GM12872 (cell line): Measurements from ENCODE around the gene CTRL.

ENCODE experiments used
- CTCF ChIP-seq: IDR thresholded peaks from 3 replicates; pipeline ENCODE4 v1.5.1; 2011; ENCODE audit warnings: low read depth, mild to moderate bottlenecking, low read length, moderate library complexity; ENCODE audit not compliant: insufficient read depth

The CTRL gene

DNA sequence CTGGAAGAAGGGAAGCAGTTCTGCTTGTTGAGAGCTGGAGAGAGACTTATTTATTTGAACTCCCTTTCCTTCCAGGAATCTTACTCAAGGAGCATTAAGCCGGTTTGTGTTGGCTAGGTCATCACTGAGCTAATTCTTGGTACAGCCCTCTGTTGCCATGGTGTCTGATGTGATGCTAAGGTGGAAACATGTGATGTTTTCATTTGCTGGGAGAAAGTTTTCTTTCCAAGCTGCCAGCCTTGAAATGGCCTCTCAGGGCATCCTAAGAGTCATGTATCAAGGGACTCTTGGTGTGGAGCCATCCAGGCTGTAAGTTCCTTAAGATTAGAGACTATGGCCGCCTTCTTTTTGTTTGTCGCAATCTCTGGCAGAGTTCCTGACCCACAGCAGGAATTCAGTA is 34.4 kb downstream of the CTRL start:
- no peak for TF ChIP-seq CTCF

GRCh38 chr16:67893743-67894399 is 37.8 kb downstream of the CTRL start:
- TF ChIP-seq CTCF: no peak

GRCh38 chr16:67892899-67893742 is 38.5 kb downstream of the CTRL start, which contains the start of gene PSKH1:
TSS of gene PSKH1 (plus strand) at chr16:67893254. CDS start at chr16:67908750, 15,496 bp downstream.
- no peak for TF ChIP-seq CTCF

DNA sequence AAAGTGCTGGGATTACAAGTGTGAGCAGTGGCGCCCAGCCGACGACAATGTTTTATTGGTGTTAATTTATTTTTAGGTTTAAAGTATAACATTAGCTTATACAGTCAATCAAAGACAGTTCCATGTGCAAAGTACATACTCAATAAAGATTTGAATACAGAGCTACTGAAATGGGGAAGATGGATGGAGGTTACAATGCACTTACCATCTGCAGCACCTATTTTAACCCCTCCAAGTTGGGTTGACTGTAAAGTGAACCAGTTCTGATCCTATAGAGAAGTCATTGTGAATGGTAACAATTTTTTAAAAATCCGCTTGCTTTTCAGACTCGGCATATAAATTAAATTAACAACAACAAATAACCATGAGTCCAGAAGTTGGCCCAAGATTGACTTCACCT is 39.3 kb downstream of the CTRL start:
- no peak for TF ChIP-seq CTCF

DNA sequence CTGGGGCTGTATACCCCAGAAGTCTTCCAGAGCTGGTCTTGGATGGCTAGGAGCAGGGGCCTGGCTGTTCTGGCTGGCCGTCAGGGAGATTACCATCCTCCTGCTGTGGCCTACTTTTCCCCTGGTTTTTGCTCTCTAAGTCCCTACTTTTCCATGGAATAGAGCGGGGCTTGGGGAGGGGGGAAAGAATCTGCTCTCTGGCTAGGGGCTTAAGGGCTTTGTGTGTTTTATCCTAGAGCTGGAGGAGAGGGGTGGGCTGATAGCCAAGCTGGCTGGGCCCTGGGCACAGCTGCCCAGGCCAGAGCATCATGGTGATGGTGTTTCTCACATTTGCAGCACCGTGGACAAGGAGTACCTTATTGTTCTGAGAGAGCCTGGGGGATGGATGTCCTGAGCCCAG is 43.3 kb downstream of the CTRL start:
- no peak for TF ChIP-seq CTCF

GRCh38 chr16:67886387-67886786 is 45.3 kb downstream of the CTRL start:
- TF ChIP-seq CTCF: no peak

DNA sequence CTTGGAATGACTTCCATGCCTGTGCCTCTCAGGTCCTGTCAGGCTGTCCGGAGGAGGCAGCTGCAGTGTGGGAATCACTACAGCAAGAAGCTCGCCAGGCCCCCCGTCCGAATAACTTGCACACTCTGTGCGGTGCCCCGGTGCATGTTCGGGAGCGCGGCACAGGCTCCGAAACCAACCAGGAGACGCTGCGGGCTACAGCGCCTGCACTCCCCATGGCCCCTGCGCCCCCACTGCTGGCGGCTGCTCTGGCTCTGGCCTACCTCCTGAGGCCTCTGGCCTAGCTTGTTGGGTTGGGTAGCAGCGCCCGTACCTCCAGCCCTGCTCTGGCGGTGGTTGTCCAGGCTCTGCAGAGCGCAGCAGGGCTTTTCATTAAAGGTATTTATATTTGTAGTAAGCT is 45.7 kb downstream of the CTRL start:
- TF ChIP-seq CTCF: no peak
